Keratinocyte (primary cell): ENCODE measurements around the gene ADAMTS9.

Experiments used
- CTCF ChIP-seq, 3 experiments: IDR thresholded peaks in 1 of 3; conservative IDR thresholded peaks in 1 of 3; optimal IDR thresholded peaks in 1 of 3; 2 replicates in 2 of 3; 3 replicates in 1 of 3; pipeline versions ENCODE3 to v1.5.1; 2011; ENCODE audit warnings: low read length in 3 of 3, mild to moderate bottlenecking in 3 of 3, moderate library complexity in 2 of 3, control low read depth in 1 of 3, inconsistent platforms in 1 of 3; ENCODE audit not compliant: insufficient read depth in 2 of 3; ENCODE audit errors: extremely low read depth in 1 of 3
- EZH2 ChIP-seq: IDR thresholded peaks from one replicate; pipeline ENCODE4 v1.6.1; 2012; ENCODE audit warnings: inconsistent platforms, mild to moderate bottlenecking, low read length, moderate library complexity

GRCh38 chr3:64588380-64588779 is 99.4 kb downstream of the ADAMTS9 start:
- TF ChIP-seq CTCF (optimal IDR thresholded peaks at IDR 0.05 in 1 of 3, IDR thresholded peaks at IDR 0.05 in 1 of 3, conservative IDR thresholded peaks at IDR 0.05 in 1 of 3; ENCODE audit: extremely low read depth in 1 of 3, insufficient read depth in 2 of 3, low read length in 3 of 3) (no peak), EZH2 (no peak)
